ENCODE results near the gene PLCH2. TPM values are rescaled to one million over a fixed set of nuclear protein-coding genes. Genes with fewer than 3 reads are reported as not detected.

The PLCH2 gene
- total RNA-seq, 4 donors from 2014 or later: 83.3 to 324 (median 130) TPM

GRCh38 chr1:2505461-2505994, 29.4 kb downstream of the PLCH2 start:
- Histone ChIP-seq H3K4me1 (peaks cover 18% of the 10 kb centered on the region), H3K4me3 (no peak overlapping the region), H3K27me3 (peaks cover 39% of the 10 kb centered on the region), H3K9me3 (no peaks in the 10 kb centered on the region), H3K36me3 (peaks cover 40% of the 10 kb centered on the region), H3K27ac (no peak overlapping the region)
- TF ChIP-seq POLR2A (IDR thresholded peaks at IDR 0.05) (no peak), POLR2AphosphoS5 (IDR thresholded peaks at IDR 0.05) (no peak), EP300 (IDR thresholded peaks at IDR 0.05) (no peak), CTCF (IDR thresholded peaks at IDR 0.05) (no peak)
- 61% methylated on average over 17 of the region's 21 CpGs for WGBS
- DNase-seq (ENCODE audit: low spot score in 2 of 2): no peak

GRCh38 chr1:2506007-2506860, 30.1 kb downstream of the PLCH2 start:
- no peaks in the 10 kb centered on the region for H3K9me3 ChIP-seq

GRCh38 chr1:2506901-2507565, 30.9 kb downstream of the PLCH2 start:
- Histone ChIP-seq H3K9me3 (no peaks in the 10 kb centered on the region), H3K27me3 (peaks cover 27% of the 10 kb centered on the region), H3K4me3 (no peak overlapping the region), H3K27ac (no peak overlapping the region), H3K36me3 (peaks cover 49% of the 10 kb centered on the region), H3K4me1 (peaks cover 18% of the 10 kb centered on the region)
- TF ChIP-seq EP300 (IDR thresholded peaks at IDR 0.05) (no peak), POLR2AphosphoS5 (IDR thresholded peaks at IDR 0.05) (no peak), CTCF (IDR thresholded peaks at IDR 0.05) (no peak), POLR2A (IDR thresholded peaks at IDR 0.05) (no peak)
- no peak for DNase-seq (ENCODE audit: low spot score in 2 of 2)
- WGBS: 63% methylated on average over 6 of the region's 15 CpGs

More at GRCh38 chr1:2506007-2506860, 30.1 kb downstream of the PLCH2 start:
- H3K4me3 ChIP-seq: no peak overlapping the region
- TF ChIP-seq POLR2AphosphoS5 (IDR thresholded peaks at IDR 0.05): no peak
- no peak for TF ChIP-seq EP300 (IDR thresholded peaks at IDR 0.05)
- TF ChIP-seq POLR2A (IDR thresholded peaks at IDR 0.05): no peak
- TF ChIP-seq CTCF (IDR thresholded peaks at IDR 0.05): no peak
- H3K27ac ChIP-seq: no peak overlapping the region
- WGBS: 63% methylated on average over 7 of the region's 30 CpGs
- H3K4me1 ChIP-seq: peaks cover 18% of the 10 kb centered on the region
- peaks cover 47% of the 10 kb centered on the region for H3K36me3 ChIP-seq
- H3K27me3 ChIP-seq: peaks cover 35% of the 10 kb centered on the region
- DNase-seq (ENCODE audit: low spot score in 2 of 2): no peak

GRCh38 chr1:2507744-2508155, 31.7 kb downstream of the PLCH2 start:
- WGBS: no CpG with 5 or more reads among the region's 6 CpGs

More at GRCh38 chr1:2507744-2508155, 31.7 kb downstream of the PLCH2 start:
- no peak overlapping the region for H3K4me3 ChIP-seq
- H3K4me1 ChIP-seq: peaks cover 18% of the 10 kb centered on the region
- no peaks in the 10 kb centered on the region for H3K9me3 ChIP-seq
- TF ChIP-seq EP300 (IDR thresholded peaks at IDR 0.05): no peak
- TF ChIP-seq CTCF (IDR thresholded peaks at IDR 0.05): no peak
- no peak for TF ChIP-seq POLR2AphosphoS5 (IDR thresholded peaks at IDR 0.05)
- no peak for TF ChIP-seq POLR2A (IDR thresholded peaks at IDR 0.05)
- peaks cover 53% of the 10 kb centered on the region for H3K36me3 ChIP-seq
- no peak for DNase-seq (ENCODE audit: low spot score in 2 of 2)
- no peak overlapping the region for H3K27ac ChIP-seq
- peaks cover 20% of the 10 kb centered on the region for H3K27me3 ChIP-seq
